Measurements from ENCODE around the gene COASY. TPM values are rescaled to one million over a fixed set of nuclear protein-coding genes. Genes with fewer than 3 reads are reported as not detected.

The COASY gene
- total and polyA plus RNA-seq, 10 donors = 32.5 to 104 (median 66.5) TPM

GRCh38 chr17:42581744-42582270 is 19.9 kb downstream of the COASY start:
- H3K9me3 ChIP-seq = no peaks in the 10 kb centered on the region
- H3K4me3 ChIP-seq = no peak overlapping the region
- no peaks in the 10 kb centered on the region for H3K27me3 ChIP-seq (replicated peaks in 1 of 7)
- DNase-seq = no peak
- no peak overlapping the region for H3K27ac ChIP-seq
- 91 to 98% (median 95%) methylated on average over 8 to 10 of the region's 10 CpGs for WGBS, 5 donors
- intact Hi-C loops (cut with DNase I; ENCODE audit: low total_unique reads) = no loop called here
- peak in 2 of 3 donors; percentile 10 to 62 for TF ChIP-seq POLR2AphosphoS5 (IDR thresholded peaks at IDR 0.05)
- TF ChIP-seq, protein P1, sequence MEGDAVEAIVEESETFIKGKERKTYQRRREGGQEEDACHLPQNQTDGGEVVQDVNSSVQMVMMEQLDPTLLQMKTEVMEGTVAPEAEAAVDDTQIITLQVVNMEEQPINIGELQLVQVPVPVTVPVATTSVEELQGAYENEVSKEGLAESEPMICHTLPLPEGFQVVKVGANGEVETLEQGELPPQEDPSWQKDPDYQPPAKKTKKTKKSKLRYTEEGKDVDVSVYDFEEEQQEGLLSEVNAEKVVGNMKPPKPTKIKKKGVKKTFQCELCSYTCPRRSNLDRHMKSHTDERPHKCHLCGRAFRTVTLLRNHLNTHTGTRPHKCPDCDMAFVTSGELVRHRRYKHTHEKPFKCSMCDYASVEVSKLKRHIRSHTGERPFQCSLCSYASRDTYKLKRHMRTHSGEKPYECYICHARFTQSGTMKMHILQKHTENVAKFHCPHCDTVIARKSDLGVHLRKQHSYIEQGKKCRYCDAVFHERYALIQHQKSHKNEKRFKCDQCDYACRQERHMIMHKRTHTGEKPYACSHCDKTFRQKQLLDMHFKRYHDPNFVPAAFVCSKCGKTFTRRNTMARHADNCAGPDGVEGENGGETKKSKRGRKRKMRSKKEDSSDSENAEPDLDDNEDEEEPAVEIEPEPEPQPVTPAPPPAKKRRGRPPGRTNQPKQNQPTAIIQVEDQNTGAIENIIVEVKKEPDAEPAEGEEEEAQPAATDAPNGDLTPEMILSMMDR (IDR thresholded peaks at IDR 0.05 in 8 of 11, conservative IDR thresholded peaks at IDR 0.05 in 3 of 11) = no peak
- H3K4me1 ChIP-seq = peaks cover 12 to 59% (median 41%) of the 10 kb centered on the region in 6 donors
- H3K36me3 ChIP-seq = peaks cover 9 to 80% (median 73%) of the 10 kb centered on the region in 6 donors

DNA sequence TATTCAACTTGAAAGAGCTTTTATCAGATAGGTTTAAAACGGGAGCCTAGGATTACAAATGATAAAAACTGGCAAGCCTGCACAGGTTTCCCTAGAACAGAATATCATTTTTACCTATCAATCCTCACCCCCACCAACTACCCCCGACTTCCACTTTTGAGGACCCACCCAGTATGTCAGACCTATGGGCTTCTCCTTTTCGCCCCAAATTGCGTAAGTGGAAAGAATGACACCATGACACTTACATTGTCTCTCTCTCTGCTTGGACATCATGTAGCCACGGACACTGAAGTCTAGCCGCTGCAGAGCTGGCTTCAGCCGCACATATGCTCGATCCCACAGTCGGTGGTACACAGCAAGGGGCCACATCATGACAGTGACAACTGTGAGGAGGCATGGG is 22.9 kb downstream of the COASY start:
- no peak for DNase-seq
- H3K27ac ChIP-seq = peak overlapping the region in 6 of 8 donors; percentile 25 to 71 (median 37)

DNA sequence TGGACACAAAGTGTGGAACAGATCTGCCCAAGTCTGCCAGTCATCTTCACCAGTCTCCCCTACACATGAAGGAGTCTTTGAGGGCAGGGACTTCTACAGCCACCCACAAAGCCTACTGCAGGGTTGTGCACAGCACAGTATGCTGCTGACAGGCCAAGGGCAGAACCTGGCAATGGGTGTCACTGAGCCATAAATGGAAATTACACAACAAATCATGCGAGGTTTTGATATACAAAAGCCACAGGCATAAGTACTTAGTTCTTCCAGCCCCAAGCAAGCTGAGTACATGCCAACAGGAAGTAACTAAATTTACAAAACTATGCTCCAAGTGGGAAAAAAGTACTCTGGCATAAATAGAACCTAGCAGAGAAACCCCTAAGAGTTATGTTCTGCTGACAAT is 23.4 kb downstream of the COASY start:
- TF ChIP-seq, protein P1 (IDR thresholded peaks at IDR 0.05 in 8 of 11, conservative IDR thresholded peaks at IDR 0.05 in 3 of 11) = no peak
- TF ChIP-seq POLR2A (IDR thresholded peaks at IDR 0.05) = no peak
- no peak for TF ChIP-seq POLR2AphosphoS5 (IDR thresholded peaks at IDR 0.05)
- Histone ChIP-seq H3K27me3 (replicated peaks in 1 of 7) (no peaks in the 10 kb centered on the region), H3K9me3 (no peaks in the 10 kb centered on the region), H3K4me1 (peaks cover 0 to 41% (median 27%) of the 10 kb centered on the region in 6 donors), H3K36me3 (peaks cover 9 to 100% (median 96%) of the 10 kb centered on the region in 6 donors), H3K27ac (peak overlapping the region in 6 of 8 donors; percentile 25 to 71 (median 37)), H3K4me3 (peak overlapping the region in 1 of 8 donors; percentile 3)
- no peak for DNase-seq
- 23 to 67% (median 28%) methylated on average over 1 of the region's 1 CpG for WGBS, 5 donors
- intact Hi-C loops (cut with DNase I; ENCODE audit: low total_unique reads) = no loop called here

More for the DNA sequence above, 22.9 kb downstream of the COASY start:
- intact Hi-C loops (cut with DNase I; ENCODE audit: low total_unique reads) = no loop called here
- TF ChIP-seq, protein P1 (IDR thresholded peaks at IDR 0.05 in 8 of 11, conservative IDR thresholded peaks at IDR 0.05 in 3 of 11) = no peak
- Histone ChIP-seq H3K27me3 (replicated peaks in 1 of 7) (no peaks in the 10 kb centered on the region), H3K9me3 (no peaks in the 10 kb centered on the region), H3K36me3 (peaks cover 9 to 100% (median 96%) of the 10 kb centered on the region in 6 donors), H3K4me1 (peaks cover 0 to 46% (median 27%) of the 10 kb centered on the region in 6 donors), H3K4me3 (peak overlapping the region in 1 of 8 donors; percentile 3)
- WGBS, 5 donors = 64 to 87% (median 77%) methylated on average over 9 of the region's 9 CpGs

GRCh38 chr17:42586514-42587230 is 24.7 kb downstream of the COASY start:
- TF ChIP-seq POLR2AphosphoS5 (IDR thresholded peaks at IDR 0.05) = peak in 1 of 3 donors; percentile 20
- TF ChIP-seq POLR2A (IDR thresholded peaks at IDR 0.05) = no peak
- WGBS, 5 donors = 72 to 88% (median 78%) methylated on average over 7 of the region's 7 CpGs
- no peak for DNase-seq
- Histone ChIP-seq H3K27ac (peak overlapping the region in 4 of 8 donors; percentile 42 to 71 (median 60)), H3K36me3 (peaks cover 9 to 100% (median 96%) of the 10 kb centered on the region in 6 donors), H3K4me3 (peak overlapping the region in 1 of 8 donors; percentile 16), H3K4me1 (peaks cover 0 to 39% (median 29%) of the 10 kb centered on the region in 6 donors), H3K9me3 (no peaks in the 10 kb centered on the region), H3K27me3 (replicated peaks in 1 of 7) (no peaks in the 10 kb centered on the region)
- intact Hi-C loops (cut with DNase I; ENCODE audit: low total_unique reads) = no loop called here

All from spleen (tissue), 11 donors.